Stimulated activated CD8-positive, alpha-beta memory T cell treated with anti-CD3 and anti-CD28 coated beads, Interleukin-12 subunit alpha, Interleukin-12 subunit beta, amount 100 ng/mL, for 4 hours (primary cell): ENCODE data around the gene ZNF775.
"Not testable (repeated sequence)": the region's sequence is repeated elsewhere in the genome, so short reads cannot be mapped to it uniquely, and the experiment has no call there.

Source experiments
- DNase-seq: peaks from one replicate; pipeline ENCODE4 v3.0.0-alpha.2; 2020; ENCODE audit warnings: low read depth

ZNF775 gene

DNA sequence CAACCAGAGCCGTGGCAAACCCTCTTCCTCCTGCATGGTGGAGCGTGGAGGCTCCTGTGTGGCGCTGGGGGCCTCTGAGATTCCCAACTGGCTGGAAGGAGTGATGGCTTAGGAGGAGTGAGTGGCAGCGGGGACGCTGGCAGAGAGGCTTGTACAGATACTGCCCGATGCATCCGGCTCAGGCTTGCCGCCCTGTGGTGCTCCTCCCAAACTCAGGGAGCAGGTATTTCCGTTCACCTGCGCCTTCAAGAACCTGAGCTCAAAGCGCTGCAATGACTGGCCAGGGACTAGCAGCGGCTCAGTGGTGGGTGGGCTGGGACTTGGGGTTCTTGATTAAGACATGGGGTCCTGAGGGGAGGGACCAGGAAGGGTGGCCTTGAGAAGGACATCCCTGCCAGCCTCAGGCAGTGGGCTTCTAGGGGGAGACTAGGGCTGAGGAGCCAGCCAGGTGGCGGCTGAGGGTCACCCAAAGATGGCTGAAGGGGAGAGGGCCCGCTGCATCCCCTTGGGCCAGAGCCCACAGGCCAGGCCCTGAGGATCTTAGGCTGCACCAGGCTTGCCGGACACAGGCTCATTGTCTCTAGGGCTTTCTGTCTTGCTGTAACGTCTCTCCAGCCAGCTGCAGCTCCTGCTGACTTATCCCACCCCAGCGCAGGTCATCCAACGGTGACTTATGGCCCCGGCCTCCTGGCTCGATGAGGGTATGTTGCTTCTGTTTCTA, 3.2 kb downstream of the ZNF775 start:
- no peak for DNase-seq

DNA sequence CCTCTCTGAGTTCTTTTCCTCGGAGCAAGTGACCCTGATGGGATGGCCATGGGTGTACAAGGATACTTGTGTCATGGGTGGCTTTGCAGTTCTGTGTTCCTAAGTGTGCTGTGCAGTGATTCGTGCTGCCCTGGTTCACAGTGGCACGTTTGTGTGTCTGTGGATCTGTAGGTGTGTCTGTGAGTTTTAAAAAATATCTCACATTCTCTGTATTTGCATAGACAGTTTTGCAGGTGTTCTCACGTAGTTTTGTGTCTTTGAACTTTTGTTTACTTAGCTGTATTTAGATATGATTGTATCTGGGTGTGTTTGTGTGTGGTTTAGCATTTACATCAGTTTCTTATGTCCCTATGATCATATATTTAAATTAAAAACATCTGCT, 3.7 kb downstream of the ZNF775 start:
- DNase-seq, result no peak

DNA sequence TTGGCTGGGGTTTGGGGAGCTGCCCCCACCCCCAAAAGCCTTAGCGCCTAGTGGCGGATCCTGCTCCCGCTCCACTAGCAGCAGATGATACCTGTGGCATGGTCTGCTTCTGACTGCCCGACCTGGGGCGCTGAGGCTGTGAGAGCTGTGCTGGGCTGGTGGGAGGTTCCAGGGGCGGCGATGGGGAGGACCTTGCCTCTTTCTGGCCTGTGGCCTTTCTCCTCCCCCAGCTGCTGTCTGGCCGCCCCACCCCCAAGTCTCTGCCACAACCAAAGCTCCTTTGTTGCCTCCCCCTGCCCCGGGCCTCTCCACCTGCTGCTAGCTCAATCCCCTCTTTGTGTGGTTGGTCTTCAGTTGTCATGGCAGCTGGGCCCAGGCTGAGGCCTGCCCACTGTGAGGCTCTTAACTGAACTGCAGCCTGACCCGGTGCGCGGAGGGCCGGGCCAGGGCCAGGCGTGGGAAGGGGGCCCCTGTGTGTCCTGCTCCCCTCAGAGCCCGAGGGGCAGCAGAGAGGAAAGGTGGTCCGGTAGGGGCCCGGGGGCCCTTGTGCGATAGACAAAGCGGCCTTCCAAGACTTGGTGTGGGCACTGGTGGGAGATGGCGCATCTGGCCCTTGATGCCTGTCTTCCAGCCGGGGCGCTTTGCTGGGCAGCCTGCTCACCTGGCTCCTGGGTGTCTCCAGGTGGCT, 4.7 kb downstream of the ZNF775 start:
- no peak for DNase-seq

DNA sequence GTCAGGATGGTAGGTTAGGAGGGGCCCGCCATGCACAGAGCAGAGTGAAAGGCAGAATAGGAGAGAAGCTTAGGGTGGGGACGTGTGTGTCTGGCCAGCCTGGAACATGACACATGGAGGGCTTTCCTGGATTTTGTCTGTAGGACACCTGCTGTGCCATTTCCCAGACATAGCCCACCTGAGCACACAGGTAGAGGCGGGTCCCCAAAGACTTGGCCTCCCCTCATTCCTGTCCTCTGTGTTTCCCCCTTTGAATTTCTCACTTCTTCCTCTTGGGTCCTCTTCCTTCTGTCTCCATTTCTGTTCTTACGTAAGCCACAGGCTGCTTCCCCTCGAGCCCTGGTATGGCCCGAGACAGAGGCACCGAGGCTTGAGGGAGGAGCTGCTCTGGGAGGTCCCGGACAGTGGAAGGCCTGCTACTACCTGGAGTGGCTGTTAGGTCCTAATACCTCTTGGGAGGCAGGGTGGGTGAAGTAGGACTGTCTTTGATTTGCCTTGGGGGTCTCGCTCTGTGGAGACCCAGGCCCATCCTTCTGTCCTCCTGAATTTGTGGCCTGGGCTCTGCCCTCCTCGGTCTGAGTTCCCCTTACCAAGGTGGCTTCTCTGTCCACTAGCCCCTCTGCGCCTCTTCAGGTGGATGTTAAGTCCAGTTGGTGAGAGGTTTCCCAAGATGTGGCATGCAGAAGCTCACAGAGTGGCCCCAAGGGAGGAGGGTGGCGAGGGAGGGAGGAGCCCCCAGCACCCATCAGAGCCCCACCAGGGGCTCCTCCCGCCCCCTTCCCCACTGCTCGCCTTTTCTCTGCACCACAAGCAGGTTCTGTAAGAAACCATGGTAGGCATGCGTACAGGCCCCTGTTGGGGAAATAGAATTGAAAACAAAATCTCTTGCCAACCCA, 5.5 kb downstream of the ZNF775 start:
- DNase-seq, result no peak

DNA sequence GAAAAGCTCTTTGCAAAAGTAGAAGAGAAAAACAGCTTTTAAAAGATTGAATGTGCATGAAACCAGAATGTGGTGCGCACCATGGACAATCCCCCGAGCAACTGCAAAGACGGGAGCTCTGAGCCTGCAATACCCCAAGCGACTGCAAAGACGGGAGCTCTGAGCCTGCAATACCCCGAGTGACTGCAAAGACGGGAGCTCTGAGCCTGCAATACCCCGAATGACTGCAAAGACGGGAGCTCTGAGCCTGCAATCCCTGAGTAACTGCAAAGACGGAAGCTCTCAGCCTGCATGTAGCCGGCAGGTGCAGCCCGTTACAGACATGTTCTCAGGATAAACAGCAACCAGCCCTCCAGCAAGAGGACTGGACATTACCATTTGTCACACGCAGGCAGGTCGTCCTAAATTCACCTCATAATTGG, 6.2 kb downstream of the ZNF775 start:
- DNase-seq, result no peak

DNA sequence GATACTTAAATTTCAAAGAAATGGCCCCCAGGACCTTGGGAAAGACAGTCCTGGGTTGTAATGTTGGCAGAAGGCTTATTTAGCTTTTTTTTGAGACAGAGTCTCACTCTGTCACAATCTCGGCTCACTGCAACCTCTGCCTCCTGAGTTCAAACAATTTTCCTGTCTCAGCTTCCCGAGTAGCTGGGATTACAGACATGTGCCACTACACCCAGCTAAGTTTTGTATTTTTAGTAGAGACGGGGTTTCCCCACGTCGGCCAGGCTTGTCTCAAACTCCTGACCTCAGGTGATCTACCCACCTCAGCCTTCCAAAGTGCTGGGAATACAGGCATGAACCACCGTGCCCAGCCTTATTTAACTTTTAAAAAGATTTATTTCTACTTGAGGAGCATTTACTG, 6.8 kb downstream of the ZNF775 start:
- DNase-seq, result not testable (repeated sequence)

DNA sequence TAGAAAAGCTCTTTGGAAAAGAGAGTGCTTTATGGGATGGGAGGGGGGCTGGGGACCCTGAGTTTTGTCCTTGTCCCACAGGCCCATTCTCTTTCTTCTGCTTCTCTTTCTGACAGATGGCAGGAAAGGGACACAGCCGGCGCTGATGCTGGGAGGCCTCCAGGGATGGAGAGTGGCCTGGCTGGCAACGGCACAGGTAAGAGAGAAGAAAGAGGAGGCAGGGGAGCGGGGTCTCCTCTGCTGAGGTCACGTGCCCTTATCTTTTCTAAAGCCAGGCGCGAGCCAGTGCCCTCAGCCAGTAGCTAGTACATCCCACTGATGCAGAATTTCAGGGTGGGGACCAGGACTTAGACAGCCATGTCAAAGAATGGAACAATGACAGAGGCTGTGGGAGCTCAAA, 9.2 kb downstream of the ZNF775 start:
- DNase-seq, result no peak

DNA sequence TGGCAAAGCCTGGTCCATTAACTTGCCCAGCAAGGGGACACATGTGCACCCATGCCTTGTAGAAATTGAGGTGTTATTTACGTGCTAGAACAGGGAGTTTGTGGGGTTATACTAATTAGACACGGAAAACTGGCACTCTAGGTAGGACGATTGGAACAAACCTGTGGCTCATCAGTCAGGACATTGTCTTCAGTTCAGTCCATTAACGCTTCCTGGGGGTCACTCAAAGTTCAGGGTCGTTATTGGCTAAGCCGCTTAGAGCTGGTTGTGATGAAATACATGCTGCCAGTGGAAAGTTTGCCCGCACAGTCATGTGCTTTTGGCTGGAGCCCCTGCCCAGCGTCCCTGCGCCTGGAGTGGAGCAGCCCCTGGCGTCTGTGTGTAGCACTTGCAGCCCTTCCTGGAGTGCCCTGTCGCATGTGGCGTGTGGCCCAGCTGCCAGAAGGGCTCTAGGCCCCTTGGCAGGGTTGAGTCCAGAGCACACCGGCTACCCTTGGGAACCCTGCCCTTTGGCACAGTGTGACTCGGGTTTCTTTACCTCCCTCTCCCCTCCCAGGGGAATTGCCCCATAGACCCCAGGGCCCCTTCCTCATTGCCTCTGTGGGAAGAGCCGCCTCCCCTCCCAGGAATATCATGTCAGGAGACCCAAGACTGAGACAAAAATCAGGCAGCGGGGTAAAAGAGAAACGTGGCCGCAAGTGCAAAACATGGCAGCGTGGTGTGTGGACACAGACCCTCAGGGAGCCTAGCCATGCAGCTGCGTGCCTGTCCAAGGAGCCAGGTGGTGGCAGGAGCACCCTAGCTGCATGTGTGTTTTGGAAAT, 9.8 kb downstream of the ZNF775 start:
- no peak for DNase-seq

DNA sequence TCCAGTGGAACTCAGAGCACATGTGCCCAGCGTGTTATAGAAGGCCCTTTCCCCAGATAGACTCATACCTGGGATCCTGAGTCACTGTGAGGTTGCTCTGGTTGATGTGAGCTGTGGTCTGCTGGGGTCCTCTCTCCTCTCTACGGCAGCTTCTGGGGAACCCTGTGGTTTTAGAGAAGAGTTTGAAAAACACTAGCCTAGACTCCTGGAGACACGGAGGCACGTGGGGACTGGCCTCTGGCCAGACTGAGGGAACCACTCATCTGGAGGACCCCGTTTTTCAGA, 10.3 kb downstream of the ZNF775 start:
- no peak for DNase-seq

DNA sequence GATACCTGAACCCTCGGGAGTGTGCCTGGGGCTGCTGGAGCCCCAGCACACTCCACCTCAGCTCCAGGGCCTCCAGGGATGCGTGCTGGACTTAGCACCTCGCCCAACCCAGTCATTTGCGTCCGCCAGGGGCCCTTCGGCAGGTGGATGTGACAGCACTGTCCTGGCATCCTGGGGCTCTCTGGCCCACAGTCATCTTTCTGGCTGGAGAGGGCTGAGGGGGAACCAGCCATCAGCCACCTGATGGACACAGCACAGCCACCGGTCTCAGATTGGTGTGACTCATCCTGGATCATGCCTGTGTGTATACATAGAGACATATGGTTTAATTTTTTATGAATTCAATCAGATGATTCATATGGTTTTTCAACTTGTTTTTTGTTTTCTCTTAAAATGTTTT, 11.1 kb downstream of the ZNF775 start:
- no peak for DNase-seq

DNA sequence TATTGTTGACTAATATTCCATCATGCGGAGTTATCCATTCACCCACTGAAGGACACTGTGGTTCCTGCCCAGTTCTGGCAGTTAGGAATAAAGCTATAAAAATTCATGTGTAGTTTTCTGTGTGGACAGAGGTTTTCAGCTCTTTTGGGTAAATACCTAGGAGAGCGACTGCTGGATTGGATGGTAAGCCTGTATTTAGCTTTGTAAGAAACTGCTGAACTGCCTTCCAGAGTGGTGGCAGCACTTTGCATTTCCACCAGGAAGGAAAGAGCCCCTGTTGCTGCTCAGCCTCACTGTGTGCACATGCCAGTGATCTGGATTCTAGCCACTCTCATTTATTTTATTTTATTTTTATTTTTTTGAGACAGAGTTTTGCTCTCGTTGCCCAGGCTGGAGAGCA, 14.2 kb downstream of the ZNF775 start:
- DNase-seq, result no peak

DNA sequence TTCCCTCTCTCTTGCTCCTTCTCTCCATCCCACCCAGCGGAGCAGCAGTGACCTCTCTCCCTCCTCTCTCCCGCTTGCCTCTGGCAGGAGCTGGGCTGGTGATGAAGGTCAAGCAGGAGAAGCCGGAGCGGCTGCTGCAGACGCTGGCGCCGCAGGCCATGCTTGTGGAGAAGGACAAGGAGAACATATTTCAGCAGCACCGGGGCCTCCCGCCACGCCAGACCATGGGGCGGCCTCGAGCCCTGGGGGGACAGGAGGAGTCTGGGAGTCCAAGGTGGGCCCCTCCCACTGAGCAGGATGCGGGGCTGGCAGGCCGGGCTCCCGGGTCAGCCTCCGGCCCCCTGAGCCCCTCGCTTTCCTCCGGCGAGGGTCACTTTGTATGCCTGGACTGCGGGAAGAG, 17.3 kb downstream of the ZNF775 start:
- no peak for DNase-seq

DNA sequence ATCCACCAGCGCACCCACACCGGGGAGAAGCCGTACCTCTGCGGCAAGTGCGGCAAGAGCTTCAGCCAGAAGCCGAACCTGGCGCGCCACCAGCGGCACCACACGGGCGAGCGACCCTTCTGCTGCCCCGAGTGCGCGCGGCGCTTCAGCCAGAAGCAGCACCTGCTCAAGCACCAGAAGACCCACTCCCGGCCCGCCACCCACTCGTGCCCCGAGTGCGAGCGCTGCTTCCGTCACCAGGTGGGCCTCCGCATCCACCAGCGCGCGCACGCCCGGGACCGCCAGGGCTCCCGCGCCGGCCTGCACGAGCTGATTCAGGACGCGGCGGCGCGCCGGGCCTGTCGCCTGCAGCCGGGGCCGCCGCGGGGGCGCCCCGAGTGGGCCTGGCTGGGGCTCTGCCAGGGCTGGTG, 17.7 kb downstream of the ZNF775 start:
- DNase-seq, result no peak

DNA sequence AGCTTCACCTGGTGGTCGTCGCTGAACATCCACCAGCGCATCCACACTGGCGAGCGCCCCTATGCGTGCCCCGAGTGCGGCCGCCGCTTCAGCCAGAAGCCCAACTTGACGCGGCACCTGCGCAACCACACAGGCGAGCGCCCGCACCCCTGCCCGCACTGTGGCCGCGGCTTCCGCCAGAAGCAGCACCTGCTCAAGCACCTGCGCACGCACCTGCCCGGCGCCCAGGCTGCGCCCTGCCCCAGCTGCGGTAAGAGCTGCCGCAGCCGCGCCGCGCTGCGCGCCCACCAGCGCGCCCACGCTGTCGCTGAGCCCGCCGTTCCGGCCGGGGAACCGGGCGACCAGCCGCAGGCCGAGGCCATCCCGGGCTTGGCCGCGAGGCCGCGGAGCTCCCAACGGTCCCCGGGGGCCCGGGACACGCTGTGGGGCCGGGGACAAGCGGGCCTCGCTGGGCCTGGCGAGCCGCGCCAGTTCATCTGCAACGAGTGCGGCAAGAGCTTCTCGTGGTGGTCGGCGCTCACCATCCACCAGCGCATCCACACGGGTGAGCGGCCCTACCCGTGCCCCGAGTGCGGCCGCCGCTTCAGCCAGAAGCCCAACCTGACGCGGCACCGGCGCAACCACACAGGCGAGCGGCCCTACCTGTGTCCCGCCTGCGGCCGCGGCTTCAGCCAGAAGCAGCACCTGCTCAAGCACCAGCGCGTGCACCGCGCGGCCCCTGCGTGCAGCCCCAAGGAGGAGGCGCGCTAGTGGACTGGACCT, 18.4 kb downstream of the ZNF775 start:
- no peak for DNase-seq

DNA sequence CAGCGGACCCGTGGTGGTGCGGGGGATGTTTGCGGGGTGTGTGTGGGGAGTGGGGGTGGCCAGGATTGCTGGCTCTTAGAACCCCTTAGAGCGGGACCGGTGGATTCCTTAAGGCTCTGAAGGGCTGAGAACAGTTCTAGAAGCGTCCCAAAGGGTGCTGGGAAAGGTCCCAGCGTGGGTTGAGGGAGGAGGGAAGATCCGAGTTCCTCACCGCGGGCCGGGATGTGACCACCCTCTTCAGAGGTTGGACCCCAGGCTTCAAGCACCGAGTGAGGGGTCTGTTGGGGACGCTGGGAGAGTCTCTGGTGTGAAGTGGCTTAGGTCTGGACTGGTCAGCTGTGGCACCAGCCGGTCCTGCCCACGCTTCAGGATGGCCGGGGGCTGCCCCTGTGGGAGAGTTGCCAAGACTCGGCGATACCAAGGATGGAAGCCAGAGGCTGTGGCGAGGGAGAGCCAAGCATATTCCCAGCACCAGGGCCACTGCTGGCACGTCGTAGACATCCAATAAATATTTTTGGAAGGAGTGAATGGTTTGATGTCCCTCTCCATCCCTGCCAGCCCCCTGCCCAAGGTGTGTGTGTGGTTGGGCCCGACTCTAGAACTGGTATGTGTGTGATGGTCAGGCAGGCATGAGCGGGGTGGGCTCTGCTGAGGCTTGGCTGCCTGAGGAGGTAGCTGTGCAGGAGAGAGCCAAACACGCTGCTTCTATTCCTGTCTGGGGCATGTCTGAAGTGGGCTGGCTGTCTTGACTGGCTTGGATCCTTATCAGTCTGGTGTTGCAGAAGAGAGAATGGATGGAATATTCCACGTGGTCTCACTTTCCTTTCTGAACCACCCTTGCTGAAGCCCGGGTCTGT, 19.2 kb downstream of the ZNF775 start:
- no peak for DNase-seq

DNA sequence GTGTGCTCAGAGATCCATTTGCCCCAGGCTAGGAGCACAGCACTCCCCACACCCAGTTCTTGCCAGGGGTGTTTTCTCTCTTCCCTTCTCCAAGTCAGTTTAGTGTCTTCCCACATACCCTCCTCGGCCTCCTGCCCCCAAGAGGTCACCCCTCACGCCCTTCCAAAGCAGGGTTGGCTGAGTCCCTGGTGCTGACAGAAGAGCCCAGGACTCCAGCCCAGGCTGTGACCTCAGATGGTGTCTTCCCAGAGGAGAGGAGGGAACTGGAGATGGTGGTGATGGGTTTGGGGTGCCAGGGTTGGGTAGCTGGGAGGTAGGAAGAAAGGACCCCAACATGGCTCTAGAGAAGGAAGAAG, 19.8 kb downstream of the ZNF775 start:
- DNase-seq, result no peak

DNA sequence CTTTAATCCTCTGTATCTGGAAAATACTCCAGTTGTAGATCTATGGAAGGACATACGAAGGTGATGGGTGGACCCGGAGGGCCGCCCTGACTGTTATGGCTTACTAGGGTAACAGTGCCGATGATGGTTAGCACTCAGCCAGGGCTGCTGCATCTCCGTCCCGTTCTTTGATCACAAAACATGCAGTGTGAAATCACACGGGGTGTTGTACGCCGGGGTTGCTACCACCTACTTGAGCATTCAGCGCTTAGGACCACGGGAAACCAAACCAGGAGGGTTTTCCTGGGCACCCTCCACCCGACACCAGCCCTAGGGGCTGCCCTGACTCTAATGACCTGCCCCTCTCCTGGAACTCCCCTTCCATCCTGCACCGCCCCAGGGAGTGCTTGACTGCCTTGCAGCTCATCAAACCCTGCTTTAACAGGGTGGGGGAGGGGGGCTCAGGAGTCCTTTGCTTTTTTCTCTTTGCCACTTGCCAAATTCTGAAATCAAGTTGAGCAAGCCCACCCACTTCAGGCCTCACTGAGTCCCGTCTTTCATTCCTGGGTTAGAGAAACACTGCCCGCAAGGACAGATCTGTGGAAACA, 20.4 kb downstream of the ZNF775 start:
- DNase-seq, result no peak

DNA sequence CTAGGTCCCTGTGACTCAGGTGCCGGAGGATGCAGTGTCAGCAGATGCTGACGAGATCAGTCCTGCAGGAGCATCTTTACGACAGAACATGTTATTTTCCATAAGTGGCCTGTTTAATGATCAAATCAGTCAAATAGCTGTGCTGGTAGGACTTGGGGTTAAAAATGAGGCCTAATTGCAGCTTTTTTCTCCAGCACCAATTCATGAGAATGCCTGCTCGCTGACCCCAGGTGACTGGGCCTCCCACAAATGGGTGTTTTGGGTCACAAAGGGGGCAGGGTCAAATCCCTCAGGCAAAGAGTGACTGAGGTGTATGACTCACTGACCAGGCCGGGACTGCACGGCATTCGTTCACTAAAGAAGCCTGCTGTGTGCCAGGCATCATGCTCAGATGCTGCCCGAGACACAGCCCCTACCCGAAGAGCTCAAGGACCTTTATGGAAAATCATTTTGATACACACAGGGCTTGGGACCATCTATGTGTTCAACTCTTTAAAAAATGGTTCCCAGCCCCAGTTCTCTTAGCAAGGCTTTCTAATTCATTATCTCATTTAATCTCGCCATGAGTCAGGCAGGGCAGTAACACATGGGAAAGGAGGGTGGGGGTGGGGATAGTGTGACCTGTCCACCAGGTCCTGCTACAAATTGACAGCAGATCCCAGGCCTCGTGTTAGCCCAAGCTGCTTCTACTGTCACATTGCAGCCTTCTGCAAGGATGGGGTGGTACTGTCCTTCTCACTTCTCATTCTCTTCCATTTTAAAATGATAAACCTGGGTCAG, 21.1 kb downstream of the ZNF775 start:
- no peak for DNase-seq

DNA sequence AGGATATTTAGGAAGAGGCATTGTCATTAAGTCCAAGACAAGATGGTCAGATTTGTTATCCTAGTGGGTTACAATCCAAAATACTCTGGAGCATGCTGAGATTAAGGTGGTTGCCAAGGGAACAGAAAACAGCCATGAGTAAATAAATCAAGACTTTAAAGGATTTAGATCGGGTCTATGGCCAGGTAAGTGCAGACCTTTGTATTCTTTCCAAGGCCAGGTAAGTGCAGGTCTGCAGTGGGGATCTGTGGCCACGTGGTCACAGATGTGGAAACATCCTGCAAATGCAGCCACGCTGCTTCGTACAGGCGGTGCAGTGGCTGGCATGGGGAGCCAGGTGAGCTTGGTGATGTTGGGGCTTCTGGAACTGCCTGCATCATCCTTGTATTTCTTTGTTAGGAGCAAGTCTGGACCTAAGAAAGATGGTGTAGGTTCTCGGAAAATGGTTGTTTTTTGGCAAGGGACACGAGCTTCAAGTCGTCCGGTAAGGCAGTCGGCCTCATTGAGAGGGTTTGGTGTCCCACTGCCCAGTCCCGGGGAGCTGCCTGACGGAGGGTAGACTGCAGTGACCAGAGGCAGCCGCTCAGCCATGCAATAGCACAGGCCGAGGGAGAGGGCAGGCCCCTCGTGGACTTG, 21.8 kb downstream of the ZNF775 start:
- DNase-seq, result no peak
